OCI-LY3 (cell line): Measurements from ENCODE around the gene MAP4.

ENCODE experiments used
- H2AFZ ChIP-seq: fragments of 200-600, 300-600 bp; shearing (Covaris generic); 2 replicates; pipeline ENCODE4 v1.6.0; 2014; ENCODE audit warnings: antibody characterized with exemption, low read depth, low read length
- H3K27ac ChIP-seq: fragments of 200-600, 300-600 bp; sonication (generic); 2 replicates; pipeline ENCODE4 v1.5.1; 2014; ENCODE audit warnings: mild to moderate bottlenecking, low read length, moderate library complexity, mixed read lengths
- H3K27me3 ChIP-seq: fragments of 200-600, 300-600 bp; sonication (generic); 2 replicates; pipeline ENCODE4 v1.6.1; 2014; ENCODE audit warnings: low read depth, low read length, mixed read lengths
- H3K36me3 ChIP-seq: fragments of 200-600, 300-600 bp; sonication (generic); replicated peaks from 2 replicates; pipeline ENCODE3; 2014; ENCODE audit warnings: low read depth, low read length, mixed read lengths
- H3K4me1 ChIP-seq: fragments of 300-600, 200-600 bp; sonication (generic); 2 replicates; pipeline ENCODE4 v1.6.1; 2014; ENCODE audit warnings: low read length, mixed read lengths
- H3K4me2 ChIP-seq: fragments of 200-600, 300-600 bp; sonication (generic); 2 replicates; pipeline ENCODE4 v1.6.1; 2014; ENCODE audit warnings: low read length, mixed read lengths
- H3K4me3 ChIP-seq: fragments of 300-600, 200-600 bp; sonication (generic); 2 replicates; pipeline ENCODE4 v1.5.1; 2014; ENCODE audit warnings: antibody characterized with exemption, mild to moderate bottlenecking, low read length, moderate library complexity
- H3K79me2 ChIP-seq: fragments of 300-600, 200-600 bp; shearing (Covaris generic); 2 replicates; pipeline ENCODE4 v1.6.1; 2014; ENCODE audit warnings: mild to moderate bottlenecking, low read length, mixed read lengths
- H3K9ac ChIP-seq: fragments of 300-600, 200-600 bp; shearing (Covaris generic); 2 replicates; pipeline ENCODE4 v1.6.0; 2014; ENCODE audit warnings: mild to moderate bottlenecking, low read length, moderate library complexity
- H3K9me3 ChIP-seq: fragments of 200-600, 300-600 bp; shearing (Covaris generic); 2 replicates; pipeline ENCODE4 v1.6.1; 2014; ENCODE audit warnings: low read length, mixed read lengths; ENCODE audit not compliant: insufficient read depth
- H4K20me1 ChIP-seq: fragments of 200-600, 300-600 bp; sonication (generic); 2 replicates; pipeline ENCODE4 v1.6.1; 2016; ENCODE audit warnings: low read length, mixed read lengths; ENCODE audit not compliant: insufficient read depth
- CTCF ChIP-seq: fragments of 200-600, 300-600 bp; sonication (generic); IDR thresholded peaks from 2 replicates; pipeline ENCODE4 v1.5.1; 2014; ENCODE audit warnings: antibody characterized with exemption, low read length, low read depth
- EZH2phosphoT487 ChIP-seq: fragments of 200-600 bp; shearing (Covaris generic); IDR thresholded peaks from 2 replicates; pipeline ENCODE4 v1.6.1; 2018; ENCODE audit warnings: antibody characterized with exemption, mixed run types, low read depth

The MAP4 gene

GRCh38 chr3:47824541-47825473 is 191.4 kb downstream of the MAP4 start:
- H3K9me3 ChIP-seq: no peaks in the 10 kb centered on the region
- 0 out of 2 replicates have a peak, but pooled peaks cover 7% of the 10 kb centered on the region for H4K20me1 ChIP-seq
- peaks cover 17% of the 10 kb centered on the region for H3K4me1 ChIP-seq
- peaks cover 46% of the 10 kb centered on the region for H3K79me2 ChIP-seq
- peak overlapping the region; percentile 79 for H3K4me2 ChIP-seq
- peak overlapping the region; percentile 85 for H2AFZ ChIP-seq
- peak overlapping the region; percentile 43 for H3K27ac ChIP-seq
- TF ChIP-seq EZH2phosphoT487 (no peak), CTCF (peak; percentile 90)
- no peaks in the 10 kb centered on the region for H3K27me3 ChIP-seq
- H3K4me3 ChIP-seq: peak overlapping the region; percentile 89
- peaks cover 37% of the 10 kb centered on the region for H3K36me3 ChIP-seq
- H3K9ac ChIP-seq: peak overlapping the region; percentile 85

GRCh38 chr3:47817609-47818008 is 198.6 kb downstream of the MAP4 start:
- H2AFZ ChIP-seq: no peak overlapping the region
- no peak overlapping the region for H3K9ac ChIP-seq
- no peaks in the 10 kb centered on the region for H3K27me3 ChIP-seq
- H3K79me2 ChIP-seq: no peaks in the 10 kb centered on the region
- H3K4me3 ChIP-seq: no peak overlapping the region
- H3K4me1 ChIP-seq: no peaks in the 10 kb centered on the region
- no peak overlapping the region for H3K27ac ChIP-seq
- H3K4me2 ChIP-seq: no peak overlapping the region
- no peaks in the 10 kb centered on the region for H4K20me1 ChIP-seq
- H3K9me3 ChIP-seq: no peaks in the 10 kb centered on the region
- H3K36me3 ChIP-seq: peaks cover 41% of the 10 kb centered on the region
- TF ChIP-seq CTCF (no peak), EZH2phosphoT487 (no peak)

- Histone ChIP-seq H3K27me3 (no peaks in the 10 kb centered on the region), H3K9me3 (no peaks in the 10 kb centered on the region), H3K4me2 (no peak overlapping the region), H3K4me1 (no peaks in the 10 kb centered on the region), H3K27ac (no peak overlapping the region), H3K79me2 (no peaks in the 10 kb centered on the region), H3K9ac (no peak overlapping the region), H3K4me3 (no peak overlapping the region), H4K20me1 (no peaks in the 10 kb centered on the region), H2AFZ (no peak overlapping the region), H3K36me3 (peaks cover 46% of the 10 kb centered on the region)
- TF ChIP-seq EZH2phosphoT487 (no peak), CTCF (no peak)
These were observed 202.6 kb downstream of the MAP4 start for GRCh38 chr3:47813551-47814177.

GRCh38 chr3:47804577-47804976 is 211.6 kb downstream of the MAP4 start:
- Histone ChIP-seq H3K4me1 (peaks cover 20% of the 10 kb centered on the region), H3K9ac (no peak overlapping the region), H3K9me3 (no peaks in the 10 kb centered on the region), H3K27me3 (no peaks in the 10 kb centered on the region), H3K79me2 (peaks cover 23% of the 10 kb centered on the region), H2AFZ (no peak overlapping the region), H3K27ac (no peak overlapping the region), H4K20me1 (no peaks in the 10 kb centered on the region), H3K4me2 (no peak overlapping the region), H3K4me3 (no peak overlapping the region), H3K36me3 (peaks cover 7% of the 10 kb centered on the region)
- TF ChIP-seq EZH2phosphoT487: no peak
